K562 (cell line): ENCODE measurements around the gene ALDH6A1. TPM values are rescaled to one million over a fixed set of nuclear protein-coding genes. Genes with fewer than 3 reads are reported as not detected.
A peak's percentile ranks its signal among the peaks of the same experiment; 100 is the strongest.

Source experiments
- ATAC-seq: fragments of 200-7000 bp; cut with Tn5 transposase; 3 replicates; pipeline ENCODE4 v1.9.1; 2020; ENCODE audit warnings: moderate library complexity
- BruUV-seq: library from RNA; stranded (reverse); fragments of 400-500 nt; replicated peaks from 2 replicates; lab custom pipeline; 2021; lab: Mats Ljungman, UMichigan
- CTCF ChIA-PET: fragments of 300-600 bp; formaldehyde crosslinking; extraction: SDS; loops from one replicate; lab custom pipeline; 2021; ENCODE audit warnings: low intra/inter-chr PET ratio; lab: Yijun Ruan, JAX
- POLR2A ChIA-PET: fragments of 300-600, 350-650 bp; sonication (Branson Sonifier 250); formaldehyde crosslinking; extraction: SDS; loops from one replicate; lab custom pipeline; 2021; ENCODE audit warnings: antibody characterized with exemption, inconsistent platforms; lab: Yijun Ruan, JAX
- DNase-seq, 4 experiments: peaks; one replicate each; pipeline versions ENCODE4 v3.0.0 to v3.0.0-alpha.2; 2011 to 2018; ENCODE audit warnings: low spot score in 3 of 4, mixed read lengths in 3 of 4; ENCODE audit errors: extremely low read depth in 1 of 4
- FAIRE-seq: peaks from 2 replicates; lab custom pipeline; 2011; peaks lifted over from hg19 to GRCh38; lab: Jason Lieb, UNC
- H2AFZ ChIP-seq: 2 replicates; pipeline ENCODE4 v1.6.0; 2011; ENCODE audit warnings: low read depth, low read length, control low read depth, inconsistent platforms
- H3K27ac ChIP-seq: fragments of 200-600 bp; 3 replicates; pipeline ENCODE4 v1.8.0; 2011; ENCODE audit warnings: low read depth, mild to moderate bottlenecking, control low read depth, inconsistent platforms, low read length, moderate library complexity, mixed read lengths; ENCODE audit errors: extremely low read depth
- H3K27me3 ChIP-seq, 2 experiments: fragments of 300-600 bp in 1 of 2; 2 replicates in 1 of 2; 3 replicates in 1 of 2; pipeline versions ENCODE4 v1.6.0 to v1.8.0; 2011; ENCODE audit warnings: inconsistent platforms in 2 of 2, low read length in 2 of 2, mild to moderate bottlenecking in 1 of 2, mixed read lengths in 1 of 2, moderate library complexity in 1 of 2; ENCODE audit not compliant: control insufficient read depth in 2 of 2, insufficient read depth in 2 of 2
- H3K36me3 ChIP-seq: fragments of 300-600 bp; 3 replicates; pipeline ENCODE4 v1.8.0; 2011; ENCODE audit warnings: mild to moderate bottlenecking, low read length, inconsistent platforms; ENCODE audit not compliant: control insufficient read depth, insufficient read depth
- H3K4me1 ChIP-seq, 2 experiments: fragments of 200-600 bp in 1 of 2; replicated peaks in 1 of 2; 2 replicates in 1 of 2; 3 replicates in 1 of 2; pipeline versions ENCODE4 v1.5.1 to v1.8.0; 2011; ENCODE audit warnings: inconsistent platforms in 2 of 2, low read length in 2 of 2, mild to moderate bottlenecking in 1 of 2, mixed read lengths in 1 of 2, moderate library complexity in 1 of 2; ENCODE audit not compliant: control insufficient read depth in 2 of 2, insufficient read depth in 2 of 2
- H3K4me2 ChIP-seq: 2 replicates; pipeline ENCODE4 v1.6.1; 2011; ENCODE audit warnings: low read length, control low read depth, inconsistent platforms, mixed read lengths; ENCODE audit not compliant: insufficient read depth
- H3K4me3 ChIP-seq: fragments of 200-600 bp; sonication (generic), shearing (Covaris generic); 2 replicates; pipeline ENCODE4 v1.5.1; 2016; ENCODE audit warnings: control low read depth, inconsistent platforms
- H3K79me2 ChIP-seq: fragments of 200-600 bp; 3 replicates; pipeline ENCODE4 v1.8.0; 2011; ENCODE audit warnings: low read length, inconsistent platforms; ENCODE audit not compliant: control insufficient read depth, insufficient read depth
- H3K9ac ChIP-seq, 2 experiments: 2 replicates each; pipeline versions ENCODE4 v1.6.0 to v1.6.1; 2011; ENCODE audit warnings: low read depth in 2 of 2, low read length in 2 of 2, control low read depth in 1 of 2, inconsistent platforms in 1 of 2, mild to moderate bottlenecking in 1 of 2, mixed read lengths in 1 of 2; ENCODE audit not compliant: insufficient read depth in 1 of 2
- H3K9me1 ChIP-seq: one replicate; pipeline ENCODE4 v1.6.0; 2011; ENCODE audit warnings: inconsistent platforms, mild to moderate bottlenecking, low read length, moderate library complexity; ENCODE audit not compliant: control insufficient read depth, insufficient read depth
- H3K9me3 ChIP-seq: replicated peaks from 2 replicates; pipeline ENCODE4 v1.5.1; 2011; ENCODE audit warnings: low read depth, low read length, inconsistent platforms; ENCODE audit not compliant: control insufficient read depth, insufficient read depth
- H4K20me1 ChIP-seq: replicated peaks from 2 replicates; pipeline ENCODE4 v1.6.1; 2011; ENCODE audit warnings: low read length, inconsistent platforms, mixed read lengths; ENCODE audit not compliant: control insufficient read depth, insufficient read depth
- CREB5 ChIP-seq: fragments of 250-450 bp; sonication (Bioruptor Pico); IDR thresholded peaks from 2 replicates; pipeline ENCODE4 v1.5.0; 2020; ENCODE audit warnings: mild to moderate bottlenecking
- MLX ChIP-seq, 2 experiments: fragments of 450-650 bp in 1 of 2; sonication (generic) in 1 of 2; formaldehyde crosslinking; conservative IDR thresholded peaks; 2 replicates each; pipeline versions ENCODE4 v1.4.0 to v1.8.1; 2020 to 2022; ENCODE audit warnings: mild to moderate bottlenecking in 1 of 2, missing genetic modification reagents in 1 of 2
- RAD51 ChIP-seq: fragments of 450-650 bp; IDR thresholded peaks from 2 replicates; pipeline ENCODE4 v1.7.1; 2016; ENCODE audit warnings: low read depth, mild to moderate bottlenecking, borderline replicate concordance
- TAF1 ChIP-seq: IDR thresholded peaks from 2 replicates; pipeline ENCODE4 v1.6.1; 2011; ENCODE audit warnings: mild to moderate bottlenecking, low read length, moderate library complexity; ENCODE audit not compliant: insufficient read depth, control insufficient read depth, severe bottlenecking; ENCODE audit errors: extremely low read depth
- TAF7 ChIP-seq: fragments of 450-650 bp; IDR thresholded peaks from 2 replicates; pipeline ENCODE4 v1.6.1; 2016; ENCODE audit warnings: missing genetic modification characterization, missing compliant biosample characterization
- TCF3 ChIP-seq: sonication (generic); formaldehyde crosslinking; IDR thresholded peaks from 2 replicates; pipeline ENCODE4 v1.4.0; 2020; ENCODE audit warnings: mild to moderate bottlenecking, missing genetic modification reagents
- ZNF217 ChIP-seq: sonication (generic); formaldehyde crosslinking; IDR thresholded peaks from 2 replicates; pipeline ENCODE4 v1.8.0; 2022; ENCODE audit warnings: mild to moderate bottlenecking, missing genetic modification reagents
- ZNF583 ChIP-seq: fragments of 250-450 bp; sonication (Bioruptor Pico); IDR thresholded peaks from 2 replicates; pipeline ENCODE4 v1.4.0; 2020
- WGBS: fragments of 100-300 bp; shearing (Covaris generic); methylation state at CpG from one replicate; pipeline ENCODE4 v1.1.6; 2016; ENCODE audit warnings: low coverage, mixed read lengths; ENCODE audit not compliant: insufficient coverage; ENCODE audit errors: missing lambda C conversion rate; 5-methylcytosine and 5-hydroxymethylcytosine counted together
- in situ Hi-C: fragments of 300-500 bp; cut with MboI; formaldehyde crosslinking; loops from 4 replicates; pipeline ENCODE4 v1.15.0; 2018; ENCODE audit warnings: inconsistent platforms, mixed read lengths
- intact Hi-C: fragments of 100-400 bp; cut with micrococcal nuclease; formaldehyde crosslinking; loops from 2 replicates; pipeline ENCODE4 v1.14.2; 2022
- polyA plus RNA-seq, 8 experiments: library from polyadenylated mRNA; depleted of rRNA in 4 of 8; stranded (reverse) in 5 of 8; unstranded in 3 of 8; fragments of >200 nt; fragmentation: Nextera tagmentation in 2 of 8; fragmentation: Illumina TruSeq in 1 of 8; extraction: Ambion mirVana in 2 of 8; extraction: Trizol in 1 of 8; gene quantifications; 2 replicates each; pipeline versions ENCODE4 v1.2.1 to v1.2.3, GENCODE V29; 2011 to 2014; ENCODE audit warnings: inconsistent platforms in 1 of 8, missing spikeins in 1 of 8
- total RNA-seq, 7 experiments: library from RNA; depleted of rRNA in 6 of 7; stranded (reverse); fragments of >200 nt in 6 of 7; fragmentation: Illumina TruSeq in 2 of 7; extraction: Trizol in 2 of 7; gene quantifications; 2 replicates each; pipeline versions ENCODE4 v1.2.1 to v1.2.3, GENCODE V29; 2011 to 2021; ENCODE audit warnings: low replicate concordance in 1 of 7

ALDH6A1 gene
- total and polyA plus RNA-seq, 9 of the 15 experiments (the other 6 are each of a cell fraction or from before 2014, with no cell fraction given), result 3.1 to 11.5 (median 4.6) TPM

GRCh38 chr14:74065746-74066575, 18.3 kb downstream of the ALDH6A1 start:
- ChIA-PET CTCF (no interaction called here), POLR2A (interaction anchor here (1.5 kb wide), 1 partner anchor 16 kb away, joined by 5 read pairs; no protein-coding TSS in a partner anchor)
- Histone ChIP-seq H3K36me3 (no peaks in the 10 kb centered on the region), H2AFZ (no peak overlapping the region), H3K4me1 (peaks cover 0 to 7% of the 10 kb centered on the region in 2 experiments; a peak in 2 of 5 replicates), H3K9me3 (no peaks in the 10 kb centered on the region), H3K4me3 (no peak overlapping the region), H4K20me1 (no peaks in the 10 kb centered on the region), H3K27me3 (no peaks in the 10 kb centered on the region), H3K4me2 (no peak overlapping the region), H3K27ac (no peak overlapping the region), H3K9ac (no peak overlapping the region), H3K9me1 (no peaks in the 10 kb centered on the region), H3K79me2 (no peaks in the 10 kb centered on the region)
- intact Hi-C loops, result no loop called here
- BruUV-seq, result no TSS peak
- WGBS, result 10% methylated on average over 3 of the region's 3 CpGs
- FAIRE-seq (no peak), DNase-seq (no peak), ATAC-seq (no peak)
- TF ChIP-seq TCF3, result 0 out of 2 replicates have a peak, but pooled peaks have one; percentile 8
- TF ChIP-seq MLX (CRISPR knock-in tag; conservative IDR thresholded peaks at IDR 0.05), result no peak
- in situ Hi-C loops, result no loop called here

GRCh38 chr14:74064883-74065282, 19.4 kb downstream of the ALDH6A1 start:
- Histone ChIP-seq H3K4me3 (no peak overlapping the region), H3K4me1 (peaks cover 0 to 7% of the 10 kb centered on the region in 2 experiments; a peak in 2 of 5 replicates)
- FAIRE-seq, result no peak

More at GRCh38 chr14:74064883-74065282, 19.4 kb downstream of the ALDH6A1 start:
- POLR2A ChIA-PET, result interaction anchor here (1.2 kb wide), 1 partner anchor 14 kb away, joined by 4 read pairs; no protein-coding TSS in a partner anchor
- H4K20me1 ChIP-seq, result no peaks in the 10 kb centered on the region
- in situ Hi-C loops (no loop called here), intact Hi-C loops (no loop called here)
- BruUV-seq, result no TSS peak
- no peak overlapping the region for H3K4me2 ChIP-seq
- H3K79me2 ChIP-seq, result no peaks in the 10 kb centered on the region
- TF ChIP-seq CREB5 (no peak), ZNF217 (CRISPR knock-in tag) (no peak), TAF7 (tag) (no peak), TAF1 (no peak), RAD51 (no peak), ZNF583 (CRISPR knock-in tag) (no peak)
- TF ChIP-seq, all 486 proteins: peak for 0
- ATAC-seq (no peak), DNase-seq (no peak)
- H3K9me1 ChIP-seq, result no peaks in the 10 kb centered on the region
- H3K9ac ChIP-seq, result no peak overlapping the region
- no peaks in the 10 kb centered on the region for H3K27me3 ChIP-seq
- H2AFZ ChIP-seq, result no peak overlapping the region
- 50% methylated on average over 3 of the region's 3 CpGs for WGBS
- H3K36me3 ChIP-seq, result no peaks in the 10 kb centered on the region
- H3K27ac ChIP-seq, result no peak overlapping the region
- CTCF ChIA-PET, result no interaction called here
- H3K9me3 ChIP-seq, result no peaks in the 10 kb centered on the region
